ENCODE data around the gene GLI3. TPM values are rescaled to one million over a fixed set of nuclear protein-coding genes. Genes with fewer than 3 reads are reported as not detected.

The GLI3 gene
- total RNA-seq, 1 experiment from 2014 or later: 23.1 TPM

GRCh38 chr7:41911792-41912191 lies 325.2 kb downstream of the GLI3 start:
- Mint-ChIP-seq H3K9me3 (ENCODE audit: unreplicated experiment) (peaks cover 8% of the 10 kb centered on the region), H3K36me3 (ENCODE audit: insufficient read depth, unreplicated experiment) (no peaks in the 10 kb centered on the region), H3K4me1 (ENCODE audit: insufficient read depth, unreplicated experiment) (peaks cover 19% of the 10 kb centered on the region), H3K4me3 (ENCODE audit: unreplicated experiment) (no peak overlapping the region), H3K27me3 (ENCODE audit: insufficient read depth, unreplicated experiment) (no peaks in the 10 kb centered on the region), H3K27ac (ENCODE audit: low read depth, unreplicated experiment) (no peak overlapping the region)
- TF ChIP-seq, protein P1, sequence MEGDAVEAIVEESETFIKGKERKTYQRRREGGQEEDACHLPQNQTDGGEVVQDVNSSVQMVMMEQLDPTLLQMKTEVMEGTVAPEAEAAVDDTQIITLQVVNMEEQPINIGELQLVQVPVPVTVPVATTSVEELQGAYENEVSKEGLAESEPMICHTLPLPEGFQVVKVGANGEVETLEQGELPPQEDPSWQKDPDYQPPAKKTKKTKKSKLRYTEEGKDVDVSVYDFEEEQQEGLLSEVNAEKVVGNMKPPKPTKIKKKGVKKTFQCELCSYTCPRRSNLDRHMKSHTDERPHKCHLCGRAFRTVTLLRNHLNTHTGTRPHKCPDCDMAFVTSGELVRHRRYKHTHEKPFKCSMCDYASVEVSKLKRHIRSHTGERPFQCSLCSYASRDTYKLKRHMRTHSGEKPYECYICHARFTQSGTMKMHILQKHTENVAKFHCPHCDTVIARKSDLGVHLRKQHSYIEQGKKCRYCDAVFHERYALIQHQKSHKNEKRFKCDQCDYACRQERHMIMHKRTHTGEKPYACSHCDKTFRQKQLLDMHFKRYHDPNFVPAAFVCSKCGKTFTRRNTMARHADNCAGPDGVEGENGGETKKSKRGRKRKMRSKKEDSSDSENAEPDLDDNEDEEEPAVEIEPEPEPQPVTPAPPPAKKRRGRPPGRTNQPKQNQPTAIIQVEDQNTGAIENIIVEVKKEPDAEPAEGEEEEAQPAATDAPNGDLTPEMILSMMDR (IDR thresholded peaks at IDR 0.05; ENCODE audit: unreplicated experiment): no peak
- DNase-seq (ENCODE audit: unreplicated experiment): no peak
- no TSS peak for BruUV-seq (replicated peaks)
- intact Hi-C loops (cut with micrococcal nuclease): no loop called here
- CTCF ChIA-PET: no interaction called here
- POLR2A ChIA-PET: no interaction called here

All from MCF 10A (cell line).